HG03460 (cell line): ENCODE data around the gene LINC00305.
A peak's percentile ranks its signal among the peaks of the same experiment; 100 is the strongest.

Experiments
- ATAC-seq: cut with Tn5 transposase; IDR thresholded peaks from one replicate; pipeline ENCODE4 v1.9.1; 2021; ENCODE audit not compliant: unreplicated experiment

LINC00305 gene

GRCh38 chr18:64116571-64117175 is 32.2 kb downstream of the LINC00305 start:
- no peak for ATAC-seq

- no peak for ATAC-seq
Observed at GRCh38 chr18:64115881-64116280, 33.0 kb downstream of the LINC00305 start.

- no peak for ATAC-seq
Observed at GRCh38 chr18:64111950-64112349, 36.9 kb downstream of the LINC00305 start.

GRCh38 chr18:64110692-64111480 is 38.0 kb downstream of the LINC00305 start:
- ATAC-seq: no peak

GRCh38 chr18:64103986-64104385 is 44.9 kb downstream of the LINC00305 start:
- no peak for ATAC-seq

- peak; percentile 55 for ATAC-seq
Observed at GRCh38 chr18:64100116-64100922, 48.6 kb downstream of the LINC00305 start.

- no peak for ATAC-seq
Observed at GRCh38 chr18:64099244-64099643, 49.6 kb downstream of the LINC00305 start.

GRCh38 chr18:64097497-64097896 is 51.4 kb downstream of the LINC00305 start:
- ATAC-seq: no peak

GRCh38 chr18:64095056-64095455 is 53.8 kb downstream of the LINC00305 start:
- no peak for ATAC-seq

GRCh38 chr18:64094210-64094609 is 54.7 kb downstream of the LINC00305 start:
- ATAC-seq: no peak

GRCh38 chr18:64091526-64091925 is 57.4 kb downstream of the LINC00305 start:
- ATAC-seq: peak; percentile 55

- ATAC-seq: peak; percentile 39
Observed at GRCh38 chr18:64090876-64091275, 58.0 kb downstream of the LINC00305 start.

GRCh38 chr18:64083916-64084315 is 65.0 kb downstream of the LINC00305 start:
- no peak for ATAC-seq

- no peak for ATAC-seq
Observed at GRCh38 chr18:64082513-64082912, 66.4 kb downstream of the LINC00305 start.

GRCh38 chr18:64082054-64082453 is 66.8 kb downstream of the LINC00305 start:
- ATAC-seq: no peak

GRCh38 chr18:64073971-64074370 is 74.9 kb downstream of the LINC00305 start:
- ATAC-seq: no peak

- ATAC-seq: no peak
Observed at GRCh38 chr18:64055019-64055418, 93.9 kb downstream of the LINC00305 start.

GRCh38 chr18:64053246-64053645 is 95.6 kb downstream of the LINC00305 start:
- ATAC-seq: no peak

- ATAC-seq: no peak
Observed at GRCh38 chr18:64052772-64053171, 96.1 kb downstream of the LINC00305 start.

GRCh38 chr18:64044616-64045015 is 104.3 kb downstream of the LINC00305 start:
- no peak for ATAC-seq

GRCh38 chr18:64042728-64043358 is 106.0 kb downstream of the LINC00305 start:
- no peak for ATAC-seq
